Thyroid gland (tissue), 4 donors: Measurements from ENCODE around the gene SPG7. TPM values are rescaled to one million over a fixed set of nuclear protein-coding genes. Genes with fewer than 3 reads are reported as not detected.

Experiments
- DNase-seq, 2 donors: peaks; one replicate each; pipeline ENCODE4 v3.0.0-alpha.2; 2019
- H3K27ac ChIP-seq, 3 donors: fragments of 200-600 bp; sonication (generic); 1 replicate in 2 of 3; 2 replicates in 1 of 3; pipeline ENCODE4 v1.5.1; 2016 to 2019; ENCODE audit warnings: mild to moderate bottlenecking in 1 of 3, moderate library complexity in 1 of 3
- H3K27me3 ChIP-seq: fragments of 200-600 bp; sonication (generic); one replicate; pipeline ENCODE4 v1.5.1; 2019
- H3K36me3 ChIP-seq, 2 donors: fragments of 200-600 bp; sonication (generic); one replicate each; pipeline ENCODE4 v1.5.1; 2016 to 2019
- H3K4me1 ChIP-seq, 2 donors: fragments of 200-600 bp; sonication (generic); one replicate each; pipeline ENCODE4 v1.5.1; 2017 to 2019
- H3K4me3 ChIP-seq, 3 donors: fragments of 200-600 bp; sonication (generic); replicated peaks in 1 of 3; 1 replicate in 2 of 3; 2 replicates in 1 of 3; pipeline ENCODE4 v1.5.1; 2016; ENCODE audit warnings: mild to moderate bottlenecking in 1 of 3
- H3K9me3 ChIP-seq: fragments of 200-600 bp; sonication (generic); one replicate; pipeline ENCODE4 v1.5.1; 2017
- POLR2A ChIP-seq, 2 donors: fragments of 450-650 bp; IDR thresholded peaks; one replicate each; pipeline ENCODE4 v1.6.1; 2017; ENCODE audit warnings: antibody characterized with exemption in 2 of 2, mild to moderate bottlenecking in 2 of 2, moderate library complexity in 1 of 2
- WGBS, 2 donors: methylation state at CpG; one replicate each; pipeline ENCODE4 v1.1.5; 2017; 5-methylcytosine and 5-hydroxymethylcytosine counted together
- intact Hi-C: fragments of 100-400 bp; cut with DNase I; formaldehyde crosslinking; loops from one replicate; pipeline ENCODE4 v1.15.1; 2023
- total RNA-seq, 4 donors: library from RNA; depleted of rRNA; stranded (reverse); fragments of >200 nt; gene quantifications; one replicate each; pipeline ENCODE4 v1.2.3, GENCODE V29; 2016
- TF ChIP-seq, protein P1 (sequence below), 6 experiments: fragments of 200-600 bp in 3 of 6; fragments of 450-650 bp in 3 of 6; sonication (generic) in 3 of 6; IDR thresholded peaks; one replicate each; pipeline ENCODE4 v1.5.1; 2016 to 2019; ENCODE audit warnings: antibody characterized with exemption in 6 of 6, mild to moderate bottlenecking in 2 of 6, inconsistent platforms in 1 of 6, moderate library complexity in 1 of 6

The SPG7 gene
- total RNA-seq, 4 donors from 2014 or later, result 218 to 392 (median 285) TPM

DNA sequence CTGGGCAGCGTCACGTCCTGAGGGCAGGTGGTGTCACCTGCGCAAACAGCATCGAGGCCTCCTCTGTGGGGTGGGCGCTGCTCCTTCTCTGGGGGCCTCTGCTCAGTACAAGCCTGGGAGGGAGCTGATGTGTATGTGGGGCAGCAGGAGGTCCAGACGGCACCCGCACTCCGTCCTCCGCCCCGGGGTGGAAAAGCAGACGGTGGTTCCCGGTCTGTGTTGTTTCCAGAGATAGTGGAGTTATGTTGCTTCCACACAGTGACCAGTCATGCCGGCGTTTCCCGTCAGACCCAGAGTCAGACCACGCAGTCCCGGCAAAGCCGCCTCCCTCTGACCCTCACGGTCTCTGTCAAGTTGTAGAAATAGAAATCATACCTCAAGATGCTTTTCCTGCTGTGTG lies 38.6 kb downstream of the SPG7 start:
- no peak overlapping the region for H3K27ac ChIP-seq
- H3K4me3 ChIP-seq, result no peak overlapping the region
- no peaks in the 10 kb centered on the region for H3K9me3 ChIP-seq
- no peaks in the 10 kb centered on the region for H3K4me1 ChIP-seq
- WGBS, 2 donors, result 86 to 97% methylated on average over 8 to 13 of the region's 19 CpGs
- H3K36me3 ChIP-seq, result peaks cover 53 to 61% of the 10 kb centered on the region in 2 donors
- intact Hi-C loops, result no loop called here
- no peaks in the 10 kb centered on the region for H3K27me3 ChIP-seq
- TF ChIP-seq, protein P1, sequence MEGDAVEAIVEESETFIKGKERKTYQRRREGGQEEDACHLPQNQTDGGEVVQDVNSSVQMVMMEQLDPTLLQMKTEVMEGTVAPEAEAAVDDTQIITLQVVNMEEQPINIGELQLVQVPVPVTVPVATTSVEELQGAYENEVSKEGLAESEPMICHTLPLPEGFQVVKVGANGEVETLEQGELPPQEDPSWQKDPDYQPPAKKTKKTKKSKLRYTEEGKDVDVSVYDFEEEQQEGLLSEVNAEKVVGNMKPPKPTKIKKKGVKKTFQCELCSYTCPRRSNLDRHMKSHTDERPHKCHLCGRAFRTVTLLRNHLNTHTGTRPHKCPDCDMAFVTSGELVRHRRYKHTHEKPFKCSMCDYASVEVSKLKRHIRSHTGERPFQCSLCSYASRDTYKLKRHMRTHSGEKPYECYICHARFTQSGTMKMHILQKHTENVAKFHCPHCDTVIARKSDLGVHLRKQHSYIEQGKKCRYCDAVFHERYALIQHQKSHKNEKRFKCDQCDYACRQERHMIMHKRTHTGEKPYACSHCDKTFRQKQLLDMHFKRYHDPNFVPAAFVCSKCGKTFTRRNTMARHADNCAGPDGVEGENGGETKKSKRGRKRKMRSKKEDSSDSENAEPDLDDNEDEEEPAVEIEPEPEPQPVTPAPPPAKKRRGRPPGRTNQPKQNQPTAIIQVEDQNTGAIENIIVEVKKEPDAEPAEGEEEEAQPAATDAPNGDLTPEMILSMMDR (IDR thresholded peaks at IDR 0.05), result no peak
- TF ChIP-seq POLR2A (IDR thresholded peaks at IDR 0.05), result no peak
- no peak for DNase-seq

- intact Hi-C loops, result no loop called here
- H3K27me3 ChIP-seq, result no peaks in the 10 kb centered on the region
- no peak overlapping the region for H3K4me3 ChIP-seq
- WGBS, 2 donors, result 95 to 96% methylated on average over 17 of the region's 17 CpGs
- no peak for TF ChIP-seq POLR2A (IDR thresholded peaks at IDR 0.05)
- TF ChIP-seq, protein P1 (IDR thresholded peaks at IDR 0.05), result no peak
- H3K36me3 ChIP-seq, result peaks cover 53 to 65% of the 10 kb centered on the region in 2 donors
- no peak overlapping the region for H3K27ac ChIP-seq
- H3K4me1 ChIP-seq, result no peaks in the 10 kb centered on the region
- no peaks in the 10 kb centered on the region for H3K9me3 ChIP-seq
- no peak for DNase-seq
These were observed 39.1 kb downstream of the SPG7 start for GRCh38 chr16:89547291-89547690.

DNA sequence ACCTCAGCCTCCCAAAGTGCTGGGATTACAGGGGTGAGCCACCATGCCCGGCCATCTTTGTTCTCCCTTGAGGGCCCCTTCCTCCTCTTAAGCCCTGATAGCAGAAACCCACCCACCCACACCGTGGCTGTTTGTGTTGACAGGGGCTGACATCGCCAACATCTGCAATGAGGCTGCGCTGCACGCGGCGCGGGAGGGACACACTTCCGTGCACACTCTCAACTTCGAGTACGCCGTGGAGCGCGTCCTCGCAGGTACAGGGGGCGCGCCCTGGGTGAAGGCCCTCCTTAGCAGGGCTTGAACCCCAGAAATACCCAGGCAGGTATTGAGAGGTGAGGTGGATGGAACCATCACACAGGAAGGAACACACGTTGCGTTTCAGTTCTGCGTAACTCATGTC lies 39.7 kb downstream of the SPG7 start:
- 96 to 97% methylated on average over 20 of the region's 20 CpGs for WGBS, 2 donors
- Histone ChIP-seq H3K27me3 (no peaks in the 10 kb centered on the region), H3K36me3 (peaks cover 58 to 71% of the 10 kb centered on the region in 2 donors)

DNA sequence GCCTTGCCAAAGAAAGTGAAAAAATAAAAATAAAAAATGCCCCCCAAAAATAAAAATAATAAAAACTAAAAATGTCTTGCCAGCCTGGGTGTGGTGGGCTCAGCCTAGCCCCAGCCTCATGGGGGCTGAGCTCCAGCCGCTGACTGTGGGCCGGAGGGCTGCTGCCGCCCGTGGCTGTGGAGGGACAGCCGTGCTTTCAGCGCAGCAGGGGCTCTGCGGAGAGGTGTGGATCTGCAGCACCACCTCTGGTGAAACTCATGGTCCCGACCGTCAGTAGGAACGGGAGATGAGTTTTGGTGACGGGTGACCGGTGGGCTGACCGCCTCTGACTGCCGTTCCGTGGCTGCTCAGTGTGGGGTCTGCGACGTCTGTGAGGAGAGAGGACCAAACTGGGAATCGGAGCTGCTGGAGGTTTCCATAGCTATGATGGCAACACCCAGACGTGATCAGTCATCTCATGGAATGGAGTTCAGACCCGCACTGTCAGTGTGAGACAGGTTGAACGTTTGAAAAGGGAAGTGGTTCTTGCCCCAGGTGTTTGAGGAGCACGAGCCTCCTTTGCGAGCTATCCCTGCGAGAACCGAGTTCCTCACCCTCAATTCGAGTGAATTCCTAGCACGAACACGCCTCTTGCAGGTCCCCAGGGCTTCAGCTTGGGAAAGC lies 40.3 kb downstream of the SPG7 start:
- Histone ChIP-seq H3K27ac (no peak overlapping the region), H3K27me3 (no peaks in the 10 kb centered on the region), H3K9me3 (no peaks in the 10 kb centered on the region), H3K4me1 (no peaks in the 10 kb centered on the region), H3K36me3 (peaks cover 65 to 77% of the 10 kb centered on the region in 2 donors), H3K4me3 (no peak overlapping the region)
- no peak for DNase-seq
- 91% methylated on average over 28 of the region's 28 CpGs for WGBS, 2 donors
- TF ChIP-seq, protein P1 (IDR thresholded peaks at IDR 0.05), result no peak
- TF ChIP-seq POLR2A (IDR thresholded peaks at IDR 0.05), result no peak
- intact Hi-C loops, result no loop called here

More for the DNA sequence above, 39.7 kb downstream of the SPG7 start:
- no peak overlapping the region for H3K27ac ChIP-seq
- intact Hi-C loops, result no loop called here
- no peaks in the 10 kb centered on the region for H3K9me3 ChIP-seq
- no peak for TF ChIP-seq POLR2A (IDR thresholded peaks at IDR 0.05)
- TF ChIP-seq, protein P1 (IDR thresholded peaks at IDR 0.05), result no peak
- no peaks in the 10 kb centered on the region for H3K4me1 ChIP-seq
- no peak for DNase-seq
- H3K4me3 ChIP-seq, result no peak overlapping the region

GRCh38 chr16:89549007-89549700 lies 41.0 kb downstream of the SPG7 start:
- intact Hi-C loops, result no loop called here
- no peak for DNase-seq
- no peak overlapping the region for H3K4me3 ChIP-seq
- no peak overlapping the region for H3K27ac ChIP-seq
- no peaks in the 10 kb centered on the region for H3K4me1 ChIP-seq
- WGBS, 2 donors, result 88 to 93% methylated on average over 10 of the region's 10 CpGs
- peaks cover 71 to 79% of the 10 kb centered on the region in 2 donors for H3K36me3 ChIP-seq
- no peaks in the 10 kb centered on the region for H3K27me3 ChIP-seq
- no peaks in the 10 kb centered on the region for H3K9me3 ChIP-seq
- no peak for TF ChIP-seq POLR2A (IDR thresholded peaks at IDR 0.05)
- TF ChIP-seq, protein P1 (IDR thresholded peaks at IDR 0.05), result no peak
